Bronchial smooth muscle cell (primary cell): ENCODE measurements around the gene PYGO2. TPM values are rescaled to one million over a fixed set of nuclear protein-coding genes. Genes with fewer than 3 reads are reported as not detected.

Experiments
- total RNA-seq: library from RNA; depleted of rRNA; stranded (reverse); fragments of >200 nt; gene quantifications from 2 replicates; pipeline ENCODE4 v1.2.1, GENCODE V29; 2014

Gene PYGO2
- 4.6 and 10.6 TPM in 2 replicates for total RNA-seq

GRCh38 chr1:154961207-154962155 lies at the start of gene PYGO2:
TSS of gene PYGO2 (minus strand) at chr1:154961782. CDS start at chr1:154961576, 206 bp downstream.

GRCh38 chr1:155002464-155003226 lies 41.1 kb upstream of the PYGO2 start, which contains the start of gene ZBTB7B:
TSS of gene ZBTB7B (plus strand) at chr1:155002802. CDS start at chr1:155014661, 11,859 bp downstream.

GRCh38 chr1:154993572-154994268 lies 32.1 kb upstream of the PYGO2 start, which contains the start of gene LENEP:
TSS of gene LENEP (plus strand) at chr1:154993586. CDS start at chr1:154993608, 22 bp downstream.

GRCh38 chr1:154982897-154983648 lies 21.5 kb upstream of the PYGO2 start, which contains the start of gene FLAD1:
TSS of gene FLAD1 (plus strand) at chr1:154983344. CDS start at chr1:154983695, 351 bp downstream.

GRCh38 chr1:154974102-154974807 lies 12.7 kb upstream of the PYGO2 start, which contains the start of gene CKS1B:
TSS of gene CKS1B (plus strand) at chr1:154974681. CDS start at chr1:154974746, 65 bp downstream.

GRCh38 chr1:154970631-154971340 lies 9.2 kb upstream of the PYGO2 start, which contains the start of gene SHC1:
TSS of gene SHC1 (minus strand) at chr1:154970747. CDS start at chr1:154970526, 221 bp downstream.

GRCh38 chr1:154955718-154956543 lies 5.7 kb downstream of the PYGO2 start, which contains the start of gene PBXIP1:
TSS of gene PBXIP1 (minus strand) at chr1:154956099. CDS start at chr1:154953721, 2,378 bp downstream.

GRCh38 chr1:154936555-154937084 lies 25.0 kb downstream of the PYGO2 start, which contains the start of gene PMVK:
TSS of gene PMVK (minus strand) at chr1:154936719. CDS start at chr1:154936685, 34 bp downstream.

Other genes starting within 250 kb of the PYGO2 start
- under 0.01 TPM in 1 of 2 replicates, not detected in the other for gene KCNN3, start 91.5 kb downstream of the PYGO2 start, total RNA-seq
- 9.3 and 11.2 TPM in 2 replicates for gene PMVK, start 25.1 kb downstream of the PYGO2 start, total RNA-seq
- gene PBXIP1, start 5.7 kb downstream of the PYGO2 start, total RNA-seq = 115 and 123 TPM in 2 replicates
- 79.3 and 143 TPM in 2 replicates for gene SHC1, start 9.0 kb upstream of the PYGO2 start, total RNA-seq
- 20.2 and 22.2 TPM in 2 replicates for gene CKS1B, start 12.9 kb upstream of the PYGO2 start, total RNA-seq
- 13.7 and 14.3 TPM in 2 replicates for gene FLAD1, start 21.6 kb upstream of the PYGO2 start, total RNA-seq
- 0.60 TPM in 1 of 2 replicates, not detected in the other for gene LENEP, start 31.8 kb upstream of the PYGO2 start, total RNA-seq
- 8.5 and 9.1 TPM in 2 replicates for gene ZBTB7B, start 41.0 kb upstream of the PYGO2 start, total RNA-seq
- gene DCST2, start 72.0 kb upstream of the PYGO2 start, total RNA-seq = 0.09 TPM in 1 of 2 replicates, not detected in the other
- gene DCST1, start 72.0 kb upstream of the PYGO2 start, total RNA-seq = not detected in 2 replicates
- gene ADAM15, start 89.5 kb upstream of the PYGO2 start, total RNA-seq = 38.8 and 55.6 TPM in 2 replicates
- gene EFNA4, start 102.0 kb upstream of the PYGO2 start, total RNA-seq = 2.4 and 3.6 TPM in 2 replicates
- gene EFNA3, start 117.1 kb upstream of the PYGO2 start, total RNA-seq = 0.79 and 1.1 TPM in 2 replicates
- 0.86 and 1.3 TPM in 2 replicates for gene EFNA1, start 166.1 kb upstream of the PYGO2 start, total RNA-seq
- gene SLC50A1, start 174.1 kb upstream of the PYGO2 start, total RNA-seq = 16.6 and 27.6 TPM in 2 replicates
- 63.7 and 65.9 TPM in 2 replicates for gene DPM3, start 178.7 kb upstream of the PYGO2 start, total RNA-seq
- gene KRTCAP2, start 211.5 kb upstream of the PYGO2 start, total RNA-seq = 82.6 and 100 TPM in 2 replicates
- gene TRIM46, start 212.1 kb upstream of the PYGO2 start, total RNA-seq = 3.5 and 5.2 TPM in 2 replicates
- 34.0 and 42.0 TPM in 2 replicates for gene THBS3, start 246.1 kb upstream of the PYGO2 start, total RNA-seq
- 31.9 and 37.7 TPM in 2 replicates for gene MTX1, start 246.9 kb upstream of the PYGO2 start, total RNA-seq